IMR-90 (cell line): Measurements from ENCODE around the gene MRPS35. TPM values are rescaled to one million over a fixed set of nuclear protein-coding genes. Genes with fewer than 3 reads are reported as not detected.

Experiments
- ATAC-seq: fragments of 200-7000 bp; cut with Tn5 transposase; 2 replicates; pipeline ENCODE4 v1.9.1; 2020; ENCODE audit warnings: low read depth, mild to moderate bottlenecking, moderate library complexity
- BruUV-seq: library from RNA; stranded (reverse); fragments of 400-500 nt; replicated peaks from 2 replicates; lab custom pipeline; 2021; lab: Mats Ljungman, UMichigan
- CTCF ChIA-PET: fragments of 300-600 bp; formaldehyde crosslinking; extraction: SDS; loops from one replicate; lab custom pipeline; 2021; ENCODE audit warnings: antibody characterized with exemption; lab: Yijun Ruan, JAX
- POLR2A ChIA-PET: fragments of 300-600 bp; sonication (Branson Sonifier 250); formaldehyde crosslinking; loops from one replicate; lab custom pipeline; 2022; ENCODE audit warnings: antibody characterized with exemption; ENCODE audit not compliant: unreplicated experiment; lab: Charles Lee
- DNase-seq: peaks from one replicate; pipeline ENCODE4 v3.0.0; 2013
- H2AFZ ChIP-seq: replicated peaks from 2 replicates; pipeline ENCODE3; 2013; ENCODE audit warnings: low read length, mild to moderate bottlenecking; ENCODE audit not compliant: poor library complexity
- H2AK5ac ChIP-seq: 2 replicates; pipeline ENCODE4 v1.6.1; 2013; ENCODE audit warnings: low read depth, low read length, inconsistent platforms
- H2AK9ac ChIP-seq: replicated peaks from 2 replicates; pipeline ENCODE3; 2013; ENCODE audit warnings: mild to moderate bottlenecking, low read depth, low read length, moderate library complexity; ENCODE audit not compliant: poor library complexity
- H2BK120ac ChIP-seq: 2 replicates; pipeline ENCODE4 v1.6.1; 2013; ENCODE audit warnings: low read depth, low read length, inconsistent platforms
- H2BK15ac ChIP-seq: 3 replicates; pipeline ENCODE4 v1.6.1; 2013; ENCODE audit warnings: low read depth, low read length, inconsistent platforms
- H2BK20ac ChIP-seq: 2 replicates; pipeline ENCODE4 v1.6.1; 2013; ENCODE audit warnings: low read depth, mild to moderate bottlenecking, inconsistent platforms, low read length, moderate library complexity
- H2BK5ac ChIP-seq: 2 replicates; pipeline ENCODE4 v1.6.1; 2013; ENCODE audit warnings: mild to moderate bottlenecking, low read depth, low read length, inconsistent platforms; ENCODE audit not compliant: poor library complexity, severe bottlenecking
- H3K14ac ChIP-seq: replicated peaks from 2 replicates; pipeline ENCODE4 v1.6.1; 2013; ENCODE audit warnings: low read depth, low read length, inconsistent platforms
- H3K18ac ChIP-seq: 2 replicates; pipeline ENCODE4 v1.6.1; 2013; ENCODE audit warnings: low read depth, low read length, control low read depth
- H3K23ac ChIP-seq: 2 replicates; pipeline ENCODE4 v1.6.1; 2013; ENCODE audit warnings: low read depth, low read length, inconsistent platforms
- H3K27ac ChIP-seq: 2 replicates; pipeline ENCODE4 v1.5.1; 2013; ENCODE audit warnings: mild to moderate bottlenecking, control low read depth, low read length; ENCODE audit not compliant: insufficient read depth
- H3K27me3 ChIP-seq: 2 replicates; pipeline ENCODE4 v1.6.1; 2013; ENCODE audit warnings: low read length; ENCODE audit not compliant: control insufficient read depth, insufficient read depth
- H3K36me3 ChIP-seq: 2 replicates; pipeline ENCODE4 v1.6.1; 2013; ENCODE audit warnings: low read length, mixed read lengths; ENCODE audit not compliant: control insufficient read depth, insufficient read depth
- H3K4ac ChIP-seq: 2 replicates; pipeline ENCODE4 v1.6.1; 2013; ENCODE audit warnings: low read depth, low read length, inconsistent platforms
- H3K4me1 ChIP-seq: 2 replicates; pipeline ENCODE4 v1.6.1; 2013; ENCODE audit warnings: low read length, mixed read lengths; ENCODE audit not compliant: control insufficient read depth, insufficient read depth
- H3K4me2 ChIP-seq: 2 replicates; pipeline ENCODE4 v1.6.1; 2013; ENCODE audit warnings: low read depth, mild to moderate bottlenecking, control low read depth, low read length, moderate library complexity
- H3K4me3 ChIP-seq: 2 replicates; pipeline ENCODE4 v1.5.1; 2013; ENCODE audit warnings: low read depth, mild to moderate bottlenecking, control low read depth, low read length, moderate library complexity; ENCODE audit not compliant: insufficient read depth
- H3K56ac ChIP-seq: 2 replicates; pipeline ENCODE4 v1.6.1; 2013; ENCODE audit warnings: low read length, inconsistent platforms; ENCODE audit not compliant: insufficient read depth; ENCODE audit errors: extremely low read depth
- H3K79me1 ChIP-seq, 2 experiments: 2 replicates each; pipeline ENCODE4 v1.6.1; 2013; ENCODE audit warnings: low read length in 2 of 2, inconsistent platforms in 1 of 2, low read depth in 1 of 2
- H3K9ac ChIP-seq: 2 replicates; pipeline ENCODE4 v1.6.1; 2013; ENCODE audit warnings: low read depth, low read length, control low read depth
- H3K9me1 ChIP-seq: 2 replicates; pipeline ENCODE4 v1.6.1; 2013; ENCODE audit warnings: low read length, inconsistent platforms; ENCODE audit not compliant: insufficient read depth
- H3K9me3 ChIP-seq: 2 replicates; pipeline ENCODE4 v1.6.1; 2013; ENCODE audit warnings: low read length; ENCODE audit not compliant: control insufficient read depth, insufficient read depth
- H4K20me1 ChIP-seq: 2 replicates; pipeline ENCODE4 v1.6.1; 2013; ENCODE audit warnings: low read length, inconsistent platforms; ENCODE audit not compliant: insufficient read depth
- H4K5ac ChIP-seq: 2 replicates; pipeline ENCODE4 v1.6.1; 2013; ENCODE audit warnings: mild to moderate bottlenecking, low read depth, low read length, control low read depth
- H4K8ac ChIP-seq, 2 experiments: 2 replicates each; pipeline ENCODE4 v1.6.1; 2013; ENCODE audit warnings: low read depth in 2 of 2, low read length in 2 of 2, control low read depth in 1 of 2, inconsistent platforms in 1 of 2
- H4K91ac ChIP-seq: 2 replicates; pipeline ENCODE4 v1.6.1; 2013; ENCODE audit warnings: low read depth, low read length, inconsistent platforms; ENCODE audit not compliant: insufficient read depth
- FOS ChIP-seq: fragments of 150-350 bp; IDR thresholded peaks from 2 replicates; pipeline ENCODE4 v1.6.1; 2016; ENCODE audit warnings: low read depth, low read length
- MAFK ChIP-seq: IDR thresholded peaks from 2 replicates; pipeline ENCODE4 v1.6.1; 2012; ENCODE audit warnings: low read depth, low read length, improper control_type of control experiment
- POLR2A ChIP-seq: IDR thresholded peaks from 2 replicates; pipeline ENCODE4 v1.6.1; 2012; ENCODE audit warnings: mild to moderate bottlenecking, low read depth, low read length
- RCOR1 ChIP-seq: IDR thresholded peaks from 2 replicates; pipeline ENCODE4 v1.6.1; 2012; ENCODE audit warnings: mild to moderate bottlenecking, low read length, improper control_type of control experiment; ENCODE audit not compliant: insufficient replicate concordance
- RFX5 ChIP-seq: IDR thresholded peaks from 2 replicates; pipeline ENCODE4 v1.8.0; 2012; ENCODE audit warnings: low read depth, mild to moderate bottlenecking, low read length, moderate library complexity
- WGBS, 2 experiments: methylation state at CpG; one replicate each; pipeline versions ENCODE4 v1.1.5 to v1.1.7; 2013; ENCODE audit warnings: missing lambda C conversion rate in 2 of 2; ENCODE audit not compliant: insufficient read length in 1 of 2; ENCODE audit errors: extremely low coverage in 2 of 2; 5-methylcytosine and 5-hydroxymethylcytosine counted together
- dilution Hi-C: fragments of 300-500 bp; cut with HindIII; formaldehyde crosslinking; loops from one replicate; pipeline ENCODE4 v1.14.3; 2018; ENCODE audit warnings: low sequenced_read_pairs; ENCODE audit not compliant: unreplicated experiment
- in situ Hi-C: fragments of 300-500 bp; cut with MboI; formaldehyde crosslinking; loops from 3 replicates; pipeline ENCODE4 v1.14.3; 2019; ENCODE audit warnings: low sequenced_read_pairs, inconsistent platforms, mixed read lengths
- intact Hi-C: fragments of 100-400 bp; cut with micrococcal nuclease; formaldehyde crosslinking; loops from 2 replicates; pipeline ENCODE4 v1.10.0; 2022
- polyA plus RNA-seq, 3 experiments: library from polyadenylated mRNA; depleted of rRNA; stranded (reverse); fragments of >200 nt; gene quantifications; 2 replicates each; pipeline ENCODE4 v1.2.3, GENCODE V29; 2012; ENCODE audit warnings: low replicate concordance in 1 of 3
- total RNA-seq: library from RNA; depleted of rRNA; stranded (reverse); fragments of >200 nt; gene quantifications from 2 replicates; pipeline ENCODE4 v1.2.3, GENCODE V29; 2012
- TF ChIP-seq, protein P1 (sequence below): fragments of 150-350 bp; IDR thresholded peaks from 2 replicates; pipeline ENCODE4 v1.6.1; 2016; ENCODE audit warnings: low read depth, mild to moderate bottlenecking, low read length, moderate library complexity, borderline replicate concordance

The MRPS35 gene
- total and polyA plus RNA-seq, 2 of the 4 experiments (the other 2 are of a cell fraction) = 27.4 to 40.1 TPM

- no peak overlapping the region for H3K56ac ChIP-seq
- H2BK15ac ChIP-seq = no peak overlapping the region
- H3K79me1 ChIP-seq = no peaks in the 10 kb centered on the region
- ATAC-seq (no peak), DNase-seq (no peak)
- H3K4me2 ChIP-seq = no peak overlapping the region
- no peak overlapping the region for H3K23ac ChIP-seq
- intact Hi-C loops = no loop called here
- no peak overlapping the region for H3K4me3 ChIP-seq
- no peaks in the 10 kb centered on the region for H3K36me3 ChIP-seq
- H4K91ac ChIP-seq = no peak overlapping the region
- no peaks in the 10 kb centered on the region for H3K27me3 ChIP-seq
- H3K4ac ChIP-seq = no peak overlapping the region
- no peak overlapping the region for H2AK9ac ChIP-seq
- no peaks in the 10 kb centered on the region for H3K9me3 ChIP-seq
- WGBS, 2 experiments = no CpG with 5 or more reads among the region's 8 CpGs
- no peaks in the 10 kb centered on the region for H3K4me1 ChIP-seq
- no peak overlapping the region for H4K5ac ChIP-seq
- H4K20me1 ChIP-seq = no peaks in the 10 kb centered on the region
- dilution Hi-C loops = no loop called here
- no peak overlapping the region for H3K27ac ChIP-seq
- H2AK5ac ChIP-seq = no peak overlapping the region
- ChIA-PET POLR2A (interaction anchor here (0.6 kb wide), 1 partner anchor 682 kb away, joined by 3 read pairs; no protein-coding TSS in a partner anchor), CTCF (no interaction called here)
- H2BK5ac ChIP-seq = no peak overlapping the region
- in situ Hi-C loops = no loop called here
- H2AFZ ChIP-seq = no peak overlapping the region
- H2BK120ac ChIP-seq = no peak overlapping the region
- TF ChIP-seq, protein P1, sequence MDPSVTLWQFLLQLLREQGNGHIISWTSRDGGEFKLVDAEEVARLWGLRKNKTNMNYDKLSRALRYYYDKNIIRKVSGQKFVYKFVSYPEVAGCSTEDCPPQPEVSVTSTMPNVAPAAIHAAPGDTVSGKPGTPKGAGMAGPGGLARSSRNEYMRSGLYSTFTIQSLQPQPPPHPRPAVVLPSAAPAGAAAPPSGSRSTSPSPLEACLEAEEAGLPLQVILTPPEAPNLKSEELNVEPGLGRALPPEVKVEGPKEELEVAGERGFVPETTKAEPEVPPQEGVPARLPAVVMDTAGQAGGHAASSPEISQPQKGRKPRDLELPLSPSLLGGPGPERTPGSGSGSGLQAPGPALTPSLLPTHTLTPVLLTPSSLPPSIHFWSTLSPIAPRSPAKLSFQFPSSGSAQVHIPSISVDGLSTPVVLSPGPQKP = no peak
- TF ChIP-seq RFX5 (no peak), FOS (no peak), RCOR1 (no peak), MAFK (no peak), POLR2A (no peak)
- BruUV-seq = no TSS peak
- H3K9ac ChIP-seq = no peak overlapping the region
- H2BK20ac ChIP-seq = no peak overlapping the region
- no peaks in the 10 kb centered on the region for H3K9me1 ChIP-seq
- no peak overlapping the region for H3K18ac ChIP-seq
- H3K14ac ChIP-seq = no peak overlapping the region
- no peak overlapping the region for H4K8ac ChIP-seq
Measured at GRCh38 chr12:27705263-27705662, 5.4 kb upstream of the MRPS35 start.
